Spinal cord (tissue), 10 donors: ENCODE measurements around the gene CADPS2. TPM values are rescaled to one million over a fixed set of nuclear protein-coding genes. Genes with fewer than 3 reads are reported as not detected.
A peak's percentile ranks its signal among the peaks of the same experiment; 100 is the strongest.

Experiments used
- DNase-seq, 6 donors: peaks; one replicate each; pipeline versions ENCODE4 v3.0.0 to v3.0.0-alpha.2; 2013 to 2015; ENCODE audit warnings: low spot score in 6 of 6, low read depth in 4 of 6
- H3K27ac ChIP-seq: one replicate; pipeline ENCODE4 v1.5.1; 2013; ENCODE audit warnings: low read depth, low read length, control low read depth
- H3K27me3 ChIP-seq: one replicate; pipeline ENCODE4 v1.6.1; 2013; ENCODE audit warnings: low read length; ENCODE audit not compliant: control insufficient read depth, insufficient read depth
- H3K36me3 ChIP-seq: one replicate; pipeline ENCODE4 v1.6.1; 2013; ENCODE audit warnings: low read length; ENCODE audit not compliant: control insufficient read depth, insufficient read depth
- H3K4me1 ChIP-seq: one replicate; pipeline ENCODE4 v1.6.1; 2013; ENCODE audit warnings: low read length; ENCODE audit not compliant: control insufficient read depth, insufficient read depth
- H3K4me3 ChIP-seq: one replicate; pipeline ENCODE4 v1.5.1; 2013; ENCODE audit warnings: low read depth, low read length, control low read depth
- H3K9me3 ChIP-seq: one replicate; pipeline ENCODE4 v1.6.1; 2013; ENCODE audit warnings: low read length; ENCODE audit not compliant: control insufficient read depth, insufficient read depth
- WGBS: methylation state at CpG from one replicate; pipeline ENCODE4 v1.1.5; 2013; ENCODE audit warnings: missing lambda C conversion rate; ENCODE audit not compliant: insufficient coverage; 5-methylcytosine and 5-hydroxymethylcytosine counted together
- polyA plus RNA-seq, 2 donors: library from polyadenylated mRNA; unstranded; fragments of 120-200 nt; gene quantifications; one replicate each; pipeline ENCODE4 v1.2.1, GENCODE V29; 2013; ENCODE audit not compliant: insufficient read length in 2 of 2
- total RNA-seq, 2 donors: library from RNA; depleted of rRNA in 1 of 2; stranded (reverse); fragments of 120-200 nt in 1 of 2; fragments of >200 nt in 1 of 2; gene quantifications; one replicate each; pipeline versions ENCODE4 v1.2.3 to v1.2.4, GENCODE V29; 2013 to 2014
- donor health status: healthy.

The CADPS2 gene
- total and polyA plus RNA-seq, 4 donors, result 18.7 to 40.5 (median 30.4) TPM

GRCh38 chr7:122584676-122585251 is 301.5 kb downstream of the CADPS2 start:
- no peak for DNase-seq
- Histone ChIP-seq H3K36me3 (no peaks in the 10 kb centered on the region), H3K9me3 (no peaks in the 10 kb centered on the region), H3K4me3 (no peak overlapping the region), H3K27me3 (no peaks in the 10 kb centered on the region), H3K27ac (no peak overlapping the region), H3K4me1 (no peaks in the 10 kb centered on the region)
- 100% methylated on average over 1 of the region's 3 CpGs for WGBS

- Histone ChIP-seq H3K9me3 (no peaks in the 10 kb centered on the region), H3K27me3 (no peaks in the 10 kb centered on the region)
Observed at GRCh38 chr7:122578350-122578749, 307.9 kb downstream of the CADPS2 start.

GRCh38 chr7:122577449-122578003 is 308.7 kb downstream of the CADPS2 start:
- Histone ChIP-seq H3K9me3 (no peaks in the 10 kb centered on the region), H3K27ac (no peak overlapping the region), H3K36me3 (no peaks in the 10 kb centered on the region), H3K4me3 (no peak overlapping the region), H3K4me1 (no peaks in the 10 kb centered on the region), H3K27me3 (no peaks in the 10 kb centered on the region)
- WGBS, result no CpG with 5 or more reads among the region's 4 CpGs
- DNase-seq, result no peak

More at GRCh38 chr7:122578350-122578749, 307.9 kb downstream of the CADPS2 start:
- WGBS, result 86% methylated on average over 2 of the region's 2 CpGs
- Histone ChIP-seq H3K4me3 (no peak overlapping the region), H3K36me3 (no peaks in the 10 kb centered on the region), H3K27ac (no peak overlapping the region), H3K4me1 (no peaks in the 10 kb centered on the region)
- DNase-seq, result no peak

- Histone ChIP-seq H3K9me3 (no peaks in the 10 kb centered on the region), H3K36me3 (no peaks in the 10 kb centered on the region), H3K4me1 (no peaks in the 10 kb centered on the region), H3K4me3 (no peak overlapping the region), H3K27ac (no peak overlapping the region), H3K27me3 (no peaks in the 10 kb centered on the region)
- 97% methylated on average over 3 of the region's 4 CpGs for WGBS
- DNase-seq, result no peak
Observed at GRCh38 chr7:122572706-122573105, 313.6 kb downstream of the CADPS2 start.

- H3K4me3 ChIP-seq, result no peak overlapping the region
- H3K27ac ChIP-seq, result no peak overlapping the region
- no peaks in the 10 kb centered on the region for H3K27me3 ChIP-seq
- H3K9me3 ChIP-seq, result no peaks in the 10 kb centered on the region
- WGBS, result no CpG with 5 or more reads among the region's 2 CpGs
- H3K36me3 ChIP-seq, result no peaks in the 10 kb centered on the region
- DNase-seq, result no peak
- no peaks in the 10 kb centered on the region for H3K4me1 ChIP-seq
Observed at GRCh38 chr7:122561326-122561725, 324.9 kb downstream of the CADPS2 start.

- Histone ChIP-seq H3K27ac (no peak overlapping the region), H3K4me1 (no peaks in the 10 kb centered on the region), H3K4me3 (no peak overlapping the region), H3K27me3 (no peaks in the 10 kb centered on the region), H3K36me3 (no peaks in the 10 kb centered on the region), H3K9me3 (no peaks in the 10 kb centered on the region)
- peak in 1 of 6 donors; percentile 11 for DNase-seq
- WGBS, result 72% methylated on average over 2 of the region's 7 CpGs
Observed at GRCh38 chr7:122556873-122557542, 329.3 kb downstream of the CADPS2 start.

- H3K9me3 ChIP-seq, result no peaks in the 10 kb centered on the region
- no peaks in the 10 kb centered on the region for H3K36me3 ChIP-seq
- DNase-seq, result no peak
- H3K27ac ChIP-seq, result no peak overlapping the region
- no peaks in the 10 kb centered on the region for H3K4me1 ChIP-seq
- no peaks in the 10 kb centered on the region for H3K27me3 ChIP-seq
- H3K4me3 ChIP-seq, result no peak overlapping the region
Observed at GRCh38 chr7:122556219-122556618, 330.0 kb downstream of the CADPS2 start.

GRCh38 chr7:122553761-122554160 is 332.5 kb downstream of the CADPS2 start:
- Histone ChIP-seq H3K36me3 (no peaks in the 10 kb centered on the region), H3K27me3 (no peaks in the 10 kb centered on the region), H3K4me3 (no peak overlapping the region), H3K9me3 (no peaks in the 10 kb centered on the region), H3K4me1 (no peaks in the 10 kb centered on the region), H3K27ac (no peak overlapping the region)
- WGBS, result no CpG with 5 or more reads among the region's 1 CpG
- peak in 1 of 6 donors; percentile 4 for DNase-seq

- H3K4me3 ChIP-seq, result no peak overlapping the region
- no peak for DNase-seq
- H3K4me1 ChIP-seq, result no peaks in the 10 kb centered on the region
- no peaks in the 10 kb centered on the region for H3K9me3 ChIP-seq
- H3K27ac ChIP-seq, result no peak overlapping the region
- H3K36me3 ChIP-seq, result no peaks in the 10 kb centered on the region
- H3K27me3 ChIP-seq, result no peaks in the 10 kb centered on the region
Observed at GRCh38 chr7:122552769-122553168, 333.5 kb downstream of the CADPS2 start.

GRCh38 chr7:122550545-122550944 is 335.7 kb downstream of the CADPS2 start:
- Histone ChIP-seq H3K27ac (no peak overlapping the region), H3K9me3 (no peaks in the 10 kb centered on the region), H3K4me1 (no peaks in the 10 kb centered on the region), H3K36me3 (no peaks in the 10 kb centered on the region), H3K4me3 (no peak overlapping the region), H3K27me3 (no peaks in the 10 kb centered on the region)
- DNase-seq, result peak in 1 of 6 donors; percentile 44
- no CpG with 5 or more reads among the region's 1 CpG for WGBS
